ENCODE results near the gene NGRN. TPM values are rescaled to one million over a fixed set of nuclear protein-coding genes. Genes with fewer than 3 reads are reported as not detected.

NGRN gene
- polyA plus RNA-seq, 1 donor from 2014 or later, result 466 TPM

- Histone ChIP-seq H3K36me3 (ENCODE audit: insufficient read depth, low read length) (no peaks in the 10 kb centered on the region), H2AFZ (ENCODE audit: low read depth, low read length) (no peak overlapping the region), H3K9me3 (ENCODE audit: low read length) (no peaks in the 10 kb centered on the region), H3K4me2 (ENCODE audit: low read length) (no peak overlapping the region), H3K9me2 (ENCODE audit: insufficient read depth, low read length) (no peaks in the 10 kb centered on the region), H3K27me3 (ENCODE audit: insufficient read depth, low read depth, low read length) (no peaks in the 10 kb centered on the region), H3K79me2 (replicated peaks; ENCODE audit: insufficient read depth, low read length) (no peaks in the 10 kb centered on the region), H3F3A (ENCODE audit: insufficient read depth, low read length, poor library complexity, severe bottlenecking) (no peaks in the 10 kb centered on the region), H4K20me1 (ENCODE audit: insufficient read depth) (no peaks in the 10 kb centered on the region), H3K4me3 (ENCODE audit: low read length) (no peak overlapping the region), H3K27ac (ENCODE audit: low read length) (no peak overlapping the region), H3K9ac (ENCODE audit: low read length) (no peak overlapping the region)
- TF ChIP-seq CTCF (IDR thresholded peaks at IDR 0.05; ENCODE audit: poor library complexity, severe bottlenecking) (no peak), SMC3 (conservative IDR thresholded peaks at IDR 0.05; ENCODE audit: poor library complexity) (no peak), MXI1 (conservative IDR thresholded peaks at IDR 0.05; ENCODE audit: poor library complexity, severe bottlenecking) (no peak), EP300 (conservative IDR thresholded peaks at IDR 0.05; ENCODE audit: poor library complexity, severe bottlenecking) (no peak), EZH2 (IDR thresholded peaks at IDR 0.05; ENCODE audit: borderline replicate concordance, insufficient read depth, low read length, poor library complexity, severe bottlenecking) (no peak), REST (IDR thresholded peaks at IDR 0.05; ENCODE audit: borderline replicate concordance) (no peak), POLR2AphosphoS5 (IDR thresholded peaks at IDR 0.05) (no peak), RAD21 (conservative IDR thresholded peaks at IDR 0.05) (no peak)
Measured at GRCh38 chr15:90222547-90222946, 42.9 kb upstream of the NGRN start.

GRCh38 chr15:90223441-90224165 is 41.9 kb upstream of the NGRN start:
- H3K27ac ChIP-seq (ENCODE audit: low read length), result no peak overlapping the region
- no peaks in the 10 kb centered on the region for H3K79me2 ChIP-seq (replicated peaks; ENCODE audit: insufficient read depth, low read length)
- no peak for TF ChIP-seq EP300 (conservative IDR thresholded peaks at IDR 0.05; ENCODE audit: poor library complexity, severe bottlenecking)
- no peak for TF ChIP-seq TAF1 (IDR thresholded peaks at IDR 0.05; ENCODE audit: low read depth)
- no peak for TF ChIP-seq POLR2AphosphoS5 (IDR thresholded peaks at IDR 0.05)
- no peak for TF ChIP-seq RAD21 (conservative IDR thresholded peaks at IDR 0.05)
- TF ChIP-seq EZH2 (IDR thresholded peaks at IDR 0.05; ENCODE audit: borderline replicate concordance, insufficient read depth, low read length, poor library complexity, severe bottlenecking), result no peak
- TF ChIP-seq CTCF (IDR thresholded peaks at IDR 0.05; ENCODE audit: poor library complexity, severe bottlenecking), result no peak
- no peak for TF ChIP-seq MXI1 (conservative IDR thresholded peaks at IDR 0.05; ENCODE audit: poor library complexity, severe bottlenecking)
- TF ChIP-seq REST (IDR thresholded peaks at IDR 0.05; ENCODE audit: borderline replicate concordance), result no peak
- no peak for TF ChIP-seq SMC3 (conservative IDR thresholded peaks at IDR 0.05; ENCODE audit: poor library complexity)
- H4K20me1 ChIP-seq (ENCODE audit: insufficient read depth), result no peaks in the 10 kb centered on the region
- no peak overlapping the region for H3K9ac ChIP-seq (ENCODE audit: low read length)
- no peaks in the 10 kb centered on the region for H3K36me3 ChIP-seq (ENCODE audit: insufficient read depth, low read length)
- H3K9me2 ChIP-seq (ENCODE audit: insufficient read depth, low read length), result no peaks in the 10 kb centered on the region
- H3F3A ChIP-seq (ENCODE audit: insufficient read depth, low read length, poor library complexity, severe bottlenecking), result no peaks in the 10 kb centered on the region
- no peak overlapping the region for H3K4me3 ChIP-seq (ENCODE audit: low read length)
- H3K4me2 ChIP-seq (ENCODE audit: low read length), result no peak overlapping the region
- H3K9me3 ChIP-seq (ENCODE audit: low read length), result no peaks in the 10 kb centered on the region
- H2AFZ ChIP-seq (ENCODE audit: low read depth, low read length), result no peak overlapping the region
- no peaks in the 10 kb centered on the region for H3K27me3 ChIP-seq (ENCODE audit: insufficient read depth, low read depth, low read length)
